OCI-LY7 (cell line): ENCODE measurements around the gene ACTBL2. TPM values are rescaled to one million over a fixed set of nuclear protein-coding genes. Genes with fewer than 3 reads are reported as not detected.

Experiments used
- BruUV-seq: library from RNA; stranded (reverse); fragments of 400-500 nt; replicated peaks from 2 replicates; lab custom pipeline; 2021; lab: Mats Ljungman, UMichigan
- CTCF ChIA-PET: fragments of 300-600 bp; sonication (Branson Sonifier 250); formaldehyde crosslinking; loops from one replicate; lab custom pipeline; 2022; ENCODE audit warnings: antibody characterized with exemption; ENCODE audit not compliant: unreplicated experiment; lab: Charles Lee
- POLR2A ChIA-PET: fragments of 300-600 bp; sonication (Branson Sonifier 250); formaldehyde crosslinking; loops from one replicate; lab custom pipeline; 2022; ENCODE audit warnings: antibody characterized with exemption; lab: Charles Lee
- DNase-seq: peaks from one replicate; pipeline ENCODE4 v3.0.0-alpha.2; 2015; ENCODE audit warnings: low spot score
- H2AFZ ChIP-seq: fragments of 200-600 bp; sonication (generic), shearing (Covaris generic); 2 replicates; pipeline ENCODE4 v1.6.1; 2014; ENCODE audit warnings: mild to moderate bottlenecking, antibody characterized with exemption, low read length, moderate library complexity
- H3K27ac ChIP-seq: fragments of 200-600 bp; sonication (generic); 2 replicates; pipeline ENCODE4 v1.5.1; 2014; ENCODE audit warnings: mixed run types, low read depth, mild to moderate bottlenecking, moderate library complexity, low read length, inconsistent platforms; ENCODE audit not compliant: poor library complexity, severe bottlenecking
- H3K36me3 ChIP-seq: fragments of 200-600 bp; sonication (generic); 2 replicates; pipeline ENCODE4 v1.6.1; 2014; ENCODE audit warnings: mild to moderate bottlenecking, antibody characterized with exemption, low read length, moderate library complexity, mixed read lengths; ENCODE audit not compliant: insufficient read depth
- H3K4me1 ChIP-seq: fragments of 200-600 bp; sonication (generic); 2 replicates; pipeline ENCODE4 v1.5.1; 2014; ENCODE audit warnings: mild to moderate bottlenecking, low read length; ENCODE audit not compliant: insufficient read depth, poor library complexity, severe bottlenecking
- H3K4me2 ChIP-seq: fragments of 200-600 bp; sonication (generic); 2 replicates; pipeline ENCODE4 v1.6.1; 2014; ENCODE audit warnings: mild to moderate bottlenecking, low read length
- H3K4me3 ChIP-seq: fragments of 200-600 bp; sonication (generic); 2 replicates; pipeline ENCODE4 v1.5.1; 2014; ENCODE audit warnings: mild to moderate bottlenecking, low read depth, low read length; ENCODE audit not compliant: poor library complexity, severe bottlenecking
- H3K79me2 ChIP-seq: fragments of 200-600 bp; sonication (generic); 2 replicates; pipeline ENCODE4 v1.6.1; 2016; ENCODE audit warnings: low read depth, mild to moderate bottlenecking, low read length, moderate library complexity, mixed read lengths; ENCODE audit not compliant: insufficient read depth
- H3K9me2 ChIP-seq: fragments of 200-600 bp; sonication (generic); 2 replicates; pipeline ENCODE4 v1.6.1; 2016; ENCODE audit warnings: mild to moderate bottlenecking, low read length, mixed read lengths; ENCODE audit not compliant: insufficient read depth
- H3K9me3 ChIP-seq: fragments of 200-600 bp; sonication (generic); 2 replicates; pipeline ENCODE4 v1.6.1; 2014; ENCODE audit warnings: mild to moderate bottlenecking, mixed run types, low read length, mixed read lengths
- H4K20me1 ChIP-seq: fragments of 200-600 bp; sonication (generic); 2 replicates; pipeline ENCODE4 v1.6.1; 2014; ENCODE audit warnings: mild to moderate bottlenecking, antibody characterized with exemption, low read length, moderate library complexity, mixed read lengths; ENCODE audit not compliant: insufficient read depth
- EZH2phosphoT487 ChIP-seq: fragments of 200-600 bp; sonication (generic); IDR thresholded peaks from 2 replicates; pipeline ENCODE4 v1.6.1; 2018; ENCODE audit warnings: low read depth, borderline replicate concordance, mild to moderate bottlenecking, mixed run types, antibody characterized with exemption, low read length, moderate library complexity, mixed read lengths
- intact Hi-C: fragments of 100-400 bp; cut with micrococcal nuclease; formaldehyde crosslinking; loops from one replicate; pipeline ENCODE4 v1.10.0; 2022; ENCODE audit not compliant: unreplicated experiment
- total RNA-seq, 2 experiments: library from RNA; depleted of rRNA in 1 of 2; stranded (reverse); fragments of >200 nt in 1 of 2; shearing (Covaris generic) in 1 of 2; gene quantifications; 2 replicates each; pipeline ENCODE4 v1.2.3, GENCODE V29; 2014 to 2022
- TF ChIP-seq, protein P1 (sequence below): fragments of 200-600 bp; sonication (generic); conservative IDR thresholded peaks from 2 replicates; pipeline ENCODE4 v1.5.1; 2014; ENCODE audit warnings: mild to moderate bottlenecking, antibody characterized with exemption, low read length, moderate library complexity, mixed read lengths

ACTBL2 gene
- total RNA-seq, 2 experiments from 2014 or later: not detected

DNA sequence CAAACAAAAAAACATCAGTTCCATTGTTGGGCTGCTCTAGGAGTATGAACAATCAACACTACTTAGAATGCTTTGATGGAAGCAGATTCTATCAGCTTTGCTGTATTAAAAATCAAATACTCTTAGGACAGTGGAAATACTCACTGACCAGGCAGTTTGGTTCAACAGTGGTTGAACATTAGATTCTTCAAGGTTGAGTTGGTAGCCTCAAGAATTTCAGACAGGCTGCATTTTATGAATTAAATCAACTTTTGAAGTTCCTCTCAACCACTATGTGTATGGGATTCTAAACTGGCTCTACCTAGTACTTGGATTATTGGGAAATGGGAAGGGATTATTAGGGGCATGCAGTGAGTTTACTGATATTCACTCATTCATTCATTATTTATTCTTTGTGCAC, 35.0 kb downstream of the ACTBL2 start:
- no peak for TF ChIP-seq EZH2phosphoT487
- TF ChIP-seq, protein P1, sequence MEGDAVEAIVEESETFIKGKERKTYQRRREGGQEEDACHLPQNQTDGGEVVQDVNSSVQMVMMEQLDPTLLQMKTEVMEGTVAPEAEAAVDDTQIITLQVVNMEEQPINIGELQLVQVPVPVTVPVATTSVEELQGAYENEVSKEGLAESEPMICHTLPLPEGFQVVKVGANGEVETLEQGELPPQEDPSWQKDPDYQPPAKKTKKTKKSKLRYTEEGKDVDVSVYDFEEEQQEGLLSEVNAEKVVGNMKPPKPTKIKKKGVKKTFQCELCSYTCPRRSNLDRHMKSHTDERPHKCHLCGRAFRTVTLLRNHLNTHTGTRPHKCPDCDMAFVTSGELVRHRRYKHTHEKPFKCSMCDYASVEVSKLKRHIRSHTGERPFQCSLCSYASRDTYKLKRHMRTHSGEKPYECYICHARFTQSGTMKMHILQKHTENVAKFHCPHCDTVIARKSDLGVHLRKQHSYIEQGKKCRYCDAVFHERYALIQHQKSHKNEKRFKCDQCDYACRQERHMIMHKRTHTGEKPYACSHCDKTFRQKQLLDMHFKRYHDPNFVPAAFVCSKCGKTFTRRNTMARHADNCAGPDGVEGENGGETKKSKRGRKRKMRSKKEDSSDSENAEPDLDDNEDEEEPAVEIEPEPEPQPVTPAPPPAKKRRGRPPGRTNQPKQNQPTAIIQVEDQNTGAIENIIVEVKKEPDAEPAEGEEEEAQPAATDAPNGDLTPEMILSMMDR: no peak
- Histone ChIP-seq H3K4me1 (no peaks in the 10 kb centered on the region), H3K9me3 (no peaks in the 10 kb centered on the region), H3K79me2 (no peaks in the 10 kb centered on the region), H4K20me1 (no peaks in the 10 kb centered on the region), H3K9me2 (no peaks in the 10 kb centered on the region), H2AFZ (no peak overlapping the region), H3K4me3 (no peak overlapping the region), H3K4me2 (no peak overlapping the region), H3K27ac (no peak overlapping the region), H3K36me3 (no peaks in the 10 kb centered on the region)
- DNase-seq: no peak
- POLR2A ChIA-PET: interaction anchor here (0.6 kb wide), 1 partner anchor 527 kb away, joined by 4 read pairs; no protein-coding TSS in a partner anchor
- CTCF ChIA-PET: no interaction called here
- no TSS peak for BruUV-seq
- intact Hi-C loops: no loop called here

DNA sequence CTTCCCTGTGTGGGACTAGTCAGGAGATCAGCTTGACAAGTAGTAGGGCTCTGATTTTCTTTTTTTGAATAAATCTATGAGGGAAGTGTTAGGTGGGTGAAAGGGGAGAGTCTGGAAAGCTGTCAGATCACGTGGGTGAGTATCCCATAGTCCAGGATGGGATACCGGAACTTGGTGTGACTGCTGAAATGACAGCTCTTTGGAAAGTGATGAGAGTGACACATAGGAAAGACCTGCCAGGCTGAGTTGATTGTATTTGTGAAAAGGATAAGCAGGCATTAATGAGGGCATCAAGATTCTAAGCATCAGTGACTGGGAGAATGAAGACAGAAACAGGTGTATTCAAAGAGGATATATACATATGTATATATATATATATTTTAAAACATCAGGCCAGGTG, 35.6 kb downstream of the ACTBL2 start:
- Histone ChIP-seq H3K4me1 (no peaks in the 10 kb centered on the region), H3K27ac (no peak overlapping the region), H3K4me2 (no peak overlapping the region), H3K36me3 (no peaks in the 10 kb centered on the region), H3K79me2 (no peaks in the 10 kb centered on the region), H3K9me3 (no peaks in the 10 kb centered on the region), H3K4me3 (no peak overlapping the region), H3K9me2 (no peaks in the 10 kb centered on the region), H2AFZ (no peak overlapping the region), H4K20me1 (no peaks in the 10 kb centered on the region)
- ChIA-PET CTCF (no interaction called here), POLR2A (interaction anchor here (0.7 kb wide), 1 partner anchor 8 kb away, joined by 3 read pairs; no protein-coding TSS in a partner anchor)
- TF ChIP-seq, protein P1: no peak
- no peak for TF ChIP-seq EZH2phosphoT487
- intact Hi-C loops: no loop called here
- BruUV-seq: no TSS peak
- no peak for DNase-seq

DNA sequence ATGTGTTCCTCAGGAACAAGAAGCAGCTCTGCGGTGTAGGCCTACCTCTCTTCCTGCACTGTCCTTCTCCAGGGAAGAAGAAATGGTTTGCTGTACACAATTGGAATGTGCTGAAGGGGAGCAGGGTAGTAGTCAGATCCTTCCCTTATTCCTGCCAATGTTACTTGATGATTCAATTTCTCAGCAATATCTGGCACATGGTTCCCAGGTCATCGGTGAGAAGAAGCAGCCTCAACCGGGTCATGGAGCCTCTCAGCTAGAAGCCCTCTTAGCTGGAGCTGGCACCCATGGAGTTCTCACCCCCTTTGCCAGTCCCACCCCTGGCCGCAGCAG, 36.9 kb downstream of the ACTBL2 start:
- H3K36me3 ChIP-seq: no peaks in the 10 kb centered on the region
- no peaks in the 10 kb centered on the region for H3K79me2 ChIP-seq
- H3K4me3 ChIP-seq: no peak overlapping the region
- H2AFZ ChIP-seq: no peak overlapping the region
- CTCF ChIA-PET: no interaction called here
- no peak overlapping the region for H3K27ac ChIP-seq
- H4K20me1 ChIP-seq: no peaks in the 10 kb centered on the region
- H3K4me1 ChIP-seq: no peaks in the 10 kb centered on the region
- BruUV-seq: no TSS peak
- intact Hi-C loops: no loop called here
- TF ChIP-seq EZH2phosphoT487: no peak
- TF ChIP-seq, protein P1: no peak
- H3K9me3 ChIP-seq: no peaks in the 10 kb centered on the region
- POLR2A ChIA-PET: no interaction called here
- H3K4me2 ChIP-seq: no peak overlapping the region
- H3K9me2 ChIP-seq: no peaks in the 10 kb centered on the region
- no peak for DNase-seq
